ENCODE results near the gene SLC38A4.

The SLC38A4 gene

GRCh38 chr12:46722394-46723185, 103.2 kb downstream of the SLC38A4 start:
- TF ChIP-seq FOXP2 (optimal IDR thresholded peaks at IDR 0.05; ENCODE audit: borderline replicate concordance, extremely low read depth, extremely low read length, insufficient read depth) (no peak), POLR2AphosphoS5 (IDR thresholded peaks at IDR 0.05; ENCODE audit: low read depth, low read length) (no peak), REST (IDR thresholded peaks at IDR 0.05; ENCODE audit: insufficient read depth in 1 of 2, low read depth in 2 of 2, low read length in 2 of 2) (no peak), TAF1 (IDR thresholded peaks at IDR 0.05; ENCODE audit: borderline replicate concordance, insufficient read depth, low read length) (no peak), SIN3A (IDR thresholded peaks at IDR 0.05; ENCODE audit: borderline replicate concordance, insufficient read depth, low read length) (no peak)

GRCh38 chr12:46718495-46718894, 107.3 kb downstream of the SLC38A4 start:
- TF ChIP-seq FOXP2 (optimal IDR thresholded peaks at IDR 0.05; ENCODE audit: borderline replicate concordance, extremely low read depth, extremely low read length, insufficient read depth) (no peak), REST (IDR thresholded peaks at IDR 0.05; ENCODE audit: insufficient read depth in 1 of 2, low read depth in 2 of 2, low read length in 2 of 2) (no peak), SIN3A (IDR thresholded peaks at IDR 0.05; ENCODE audit: borderline replicate concordance, insufficient read depth, low read length) (no peak), TAF1 (IDR thresholded peaks at IDR 0.05; ENCODE audit: borderline replicate concordance, insufficient read depth, low read length) (no peak), POLR2AphosphoS5 (IDR thresholded peaks at IDR 0.05; ENCODE audit: low read depth, low read length) (no peak)

GRCh38 chr12:46717868-46718267, 107.9 kb downstream of the SLC38A4 start:
- TF ChIP-seq TAF1 (IDR thresholded peaks at IDR 0.05; ENCODE audit: borderline replicate concordance, insufficient read depth, low read length) = no peak
- no peak for TF ChIP-seq POLR2AphosphoS5 (IDR thresholded peaks at IDR 0.05; ENCODE audit: low read depth, low read length)
- no peak for TF ChIP-seq SIN3A (IDR thresholded peaks at IDR 0.05; ENCODE audit: borderline replicate concordance, insufficient read depth, low read length)
- TF ChIP-seq REST (IDR thresholded peaks at IDR 0.05; ENCODE audit: insufficient read depth in 1 of 2, low read depth in 2 of 2, low read length in 2 of 2) = no peak
- TF ChIP-seq FOXP2 (optimal IDR thresholded peaks at IDR 0.05; ENCODE audit: borderline replicate concordance, extremely low read depth, extremely low read length, insufficient read depth) = no peak

DNA sequence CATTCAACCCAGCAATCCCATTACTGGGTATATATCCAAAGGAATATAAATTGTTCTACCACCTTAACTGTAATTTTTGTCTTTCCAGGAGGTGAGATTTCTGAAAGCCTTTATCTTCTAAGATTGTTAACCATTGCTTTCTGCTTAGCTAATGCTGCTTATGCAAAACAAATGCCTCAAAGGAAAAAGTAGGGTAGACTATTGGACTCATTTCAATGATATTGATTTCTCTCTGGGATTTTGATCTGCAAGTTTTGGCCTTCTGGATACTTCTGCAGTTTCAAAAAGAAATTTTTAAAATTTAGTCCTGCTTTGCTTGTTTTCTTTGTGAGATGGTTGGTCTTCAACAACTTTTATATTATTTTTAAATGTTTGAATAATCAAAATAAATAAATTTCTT, 108.6 kb downstream of the SLC38A4 start:
- TF ChIP-seq POLR2AphosphoS5 (IDR thresholded peaks at IDR 0.05; ENCODE audit: low read depth, low read length) = no peak
- no peak for TF ChIP-seq TAF1 (IDR thresholded peaks at IDR 0.05; ENCODE audit: borderline replicate concordance, insufficient read depth, low read length)
- TF ChIP-seq FOXP2 (optimal IDR thresholded peaks at IDR 0.05; ENCODE audit: borderline replicate concordance, extremely low read depth, extremely low read length, insufficient read depth) = no peak
- no peak for TF ChIP-seq REST (IDR thresholded peaks at IDR 0.05; ENCODE audit: insufficient read depth in 1 of 2, low read depth in 2 of 2, low read length in 2 of 2)
- TF ChIP-seq SIN3A (IDR thresholded peaks at IDR 0.05; ENCODE audit: borderline replicate concordance, insufficient read depth, low read length) = no peak

Data from PFSK-1 (cell line).